Activated CD4-positive, alpha-beta T cell treated with anti-CD3 and anti-CD28 coated beads, Interleukin-2, amount 50 U/mL, for 24 hours (primary cell): ENCODE results near the gene STX7.

ENCODE experiments used
- DNase-seq, 2 donors: peaks; one replicate each; pipeline ENCODE4 v3.0.0-alpha.2; 2020; ENCODE audit warnings: low read depth in 1 of 2, low spot score in 1 of 2

Gene STX7

DNA sequence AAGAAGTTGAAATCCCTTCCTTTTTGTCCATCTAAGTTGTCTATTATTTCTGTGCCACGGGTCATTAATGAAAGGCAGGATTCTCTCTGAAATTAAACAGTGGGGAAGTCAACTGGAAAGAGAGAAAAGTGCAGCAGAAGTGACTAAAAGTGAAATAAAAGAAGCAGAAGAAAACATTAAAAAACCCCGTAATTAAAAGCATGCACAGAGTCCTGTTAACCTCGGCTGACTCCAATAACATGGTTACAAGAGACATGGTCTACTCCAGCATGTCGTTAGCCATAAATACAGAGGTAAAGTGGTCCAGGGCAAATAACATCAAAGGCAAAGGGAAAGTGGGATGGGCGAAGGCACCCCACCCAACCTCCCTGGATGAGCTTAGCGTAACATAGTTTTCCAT lies 98.6 kb downstream of the STX7 start:
- DNase-seq = no peak

- DNase-seq = no peak
These were observed 99.5 kb downstream of the STX7 start for GRCh38 chr6:132413499-132413802.

DNA sequence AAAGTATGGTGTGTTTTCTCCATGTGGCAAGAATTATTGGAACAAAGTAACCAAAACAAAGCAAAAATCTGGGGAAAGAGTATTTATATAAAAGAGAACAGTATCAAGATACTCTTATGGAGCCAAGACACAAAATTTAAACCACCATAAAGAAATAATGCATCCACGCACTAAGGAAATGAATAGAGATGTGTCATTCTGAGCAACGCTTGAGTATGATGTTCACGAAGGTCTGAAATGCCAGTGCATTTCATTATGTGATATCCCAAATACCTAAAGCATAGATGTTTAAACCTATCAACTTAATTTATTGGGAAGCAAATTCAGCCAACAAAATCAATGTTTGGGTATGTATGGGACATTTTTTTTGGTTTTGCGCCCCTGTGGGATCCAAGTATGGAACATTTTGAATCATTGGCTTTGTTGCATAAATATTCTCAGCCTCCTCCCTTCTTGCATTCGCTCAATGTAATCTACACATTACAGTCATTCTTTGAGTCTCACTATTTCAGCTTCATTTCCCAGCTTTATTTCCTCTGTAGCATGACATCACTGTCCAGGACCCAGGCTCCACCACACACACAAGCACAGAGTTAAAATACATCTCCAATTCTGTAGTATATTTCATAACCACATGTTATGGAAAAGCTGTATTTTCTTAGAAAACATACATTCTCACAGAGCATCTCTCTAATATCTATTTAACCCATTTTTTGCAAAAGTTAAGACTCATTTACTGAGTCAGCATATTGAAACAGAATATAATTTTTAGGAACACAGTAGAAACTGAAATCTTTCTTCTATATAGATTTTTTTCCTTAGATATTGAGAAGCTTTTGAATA lies 100.0 kb downstream of the STX7 start:
- DNase-seq = no peak

- no peak for DNase-seq
These were observed 101.6 kb downstream of the STX7 start for GRCh38 chr6:132411296-132411695.

- no peak for DNase-seq
These were observed 102.1 kb downstream of the STX7 start for GRCh38 chr6:132410830-132411229.

GRCh38 chr6:132405143-132405915 lies 107.6 kb downstream of the STX7 start:
- DNase-seq = no peak

- DNase-seq = no peak
These were observed 108.2 kb downstream of the STX7 start for GRCh38 chr6:132404736-132405135.

GRCh38 chr6:132404330-132404729 lies 108.6 kb downstream of the STX7 start:
- DNase-seq = no peak

GRCh38 chr6:132401618-132402285 lies 111.2 kb downstream of the STX7 start:
- DNase-seq = no peak

- DNase-seq = no peak
These were observed 111.9 kb downstream of the STX7 start, which contains the start of gene MOXD1 for GRCh38 chr6:132400883-132401617. MOXD1 (minus strand) TSS chr6:132401475; CDS start chr6:132401426, 49 bp downstream.

GRCh38 chr6:132400555-132400882 lies 112.4 kb downstream of the STX7 start:
- DNase-seq = no peak

GRCh38 chr6:132399376-132400074 lies 113.4 kb downstream of the STX7 start:
- DNase-seq = no peak
